HG03378 (cell line): ENCODE data around the gene SENP6.
"Not testable (repeated sequence)": the region's sequence is repeated elsewhere in the genome, so short reads cannot be mapped to it uniquely, and the experiment has no call there.

ENCODE experiments used
- ATAC-seq: cut with Tn5 transposase; IDR thresholded peaks from one replicate; pipeline ENCODE4 v1.9.1; 2021; ENCODE audit warnings: mild to moderate bottlenecking, moderate library complexity; ENCODE audit not compliant: unreplicated experiment

Gene SENP6

GRCh38 chr6:75601304-75602245, at the start of gene SENP6:
Gene SENP6 (plus strand): TSS chr6:75601880. CDS start chr6:75602525, 645 bp downstream.
- ATAC-seq, result peak; percentile 47

GRCh38 chr6:75556240-75556639, 45.4 kb upstream of the SENP6 start:
- ATAC-seq, result no peak

- ATAC-seq, result no peak
Measured at GRCh38 chr6:75557068-75557467, 44.6 kb upstream of the SENP6 start.

GRCh38 chr6:75563032-75563431, 38.6 kb upstream of the SENP6 start:
- ATAC-seq, result peak; percentile 93

GRCh38 chr6:75566137-75566767, 35.4 kb upstream of the SENP6 start:
- no peak for ATAC-seq

- no peak for ATAC-seq
Measured at GRCh38 chr6:75568100-75568499, 33.6 kb upstream of the SENP6 start.

- no peak for ATAC-seq
Measured at GRCh38 chr6:75568965-75569364, 32.7 kb upstream of the SENP6 start.

GRCh38 chr6:75570671-75571070, 31.0 kb upstream of the SENP6 start:
- ATAC-seq, result not testable (repeated sequence)

GRCh38 chr6:75572072-75572471, 29.6 kb upstream of the SENP6 start:
- no peak for ATAC-seq

GRCh38 chr6:75579951-75580350, 21.7 kb upstream of the SENP6 start:
- ATAC-seq, result peak; percentile 98

GRCh38 chr6:75581231-75581630, 20.4 kb upstream of the SENP6 start:
- no peak for ATAC-seq

- not testable (repeated sequence) for ATAC-seq
Measured at GRCh38 chr6:75584552-75584951, 17.1 kb upstream of the SENP6 start.

- ATAC-seq, result no peak
Measured at GRCh38 chr6:75588948-75589347, 12.7 kb upstream of the SENP6 start.

- no peak for ATAC-seq
Measured at GRCh38 chr6:75590370-75590769, 11.3 kb upstream of the SENP6 start.

GRCh38 chr6:75596380-75596779, 5.3 kb upstream of the SENP6 start:
- ATAC-seq, result not testable (repeated sequence)

GRCh38 chr6:75600768-75601167, 912 bp upstream of the SENP6 start:
- ATAC-seq, result no peak

GRCh38 chr6:75602246-75603105, 796 bp downstream of the SENP6 start:
- ATAC-seq, result peak; percentile 31

GRCh38 chr6:75603106-75603420, 1.4 kb downstream of the SENP6 start:
- no peak for ATAC-seq

- no peak for ATAC-seq
Measured at GRCh38 chr6:75604294-75604693, 2.6 kb downstream of the SENP6 start.

- ATAC-seq, result no peak
Measured at GRCh38 chr6:75605635-75606034, 4.0 kb downstream of the SENP6 start.

GRCh38 chr6:75608304-75608703, 6.6 kb downstream of the SENP6 start:
- no peak for ATAC-seq
